GM23248 (cell line): ENCODE data around the gene GNAQ. TPM values are rescaled to one million over a fixed set of nuclear protein-coding genes. Genes with fewer than 3 reads are reported as not detected.

ENCODE experiments used
- DNase-seq: peaks from one replicate; pipeline ENCODE4 v3.0.0-alpha.2; 2015
- H2AFZ ChIP-seq: fragments of 200-600 bp; sonication (generic); 2 replicates; pipeline ENCODE4 v1.6.1; 2016; ENCODE audit warnings: antibody characterized with exemption
- H3F3A ChIP-seq: fragments of 200-600 bp; sonication (generic); 2 replicates; pipeline ENCODE4 v1.6.1; 2016; ENCODE audit warnings: mild to moderate bottlenecking, antibody characterized with exemption, mixed run types; ENCODE audit not compliant: insufficient read depth
- H3K27ac ChIP-seq: fragments of 200-600 bp; sonication (generic); 2 replicates; pipeline ENCODE4 v1.5.1; 2016; ENCODE audit warnings: mild to moderate bottlenecking
- H3K27me3 ChIP-seq: fragments of 200-600 bp; sonication (generic); replicated peaks from 2 replicates; pipeline ENCODE4 v1.6.1; 2016; ENCODE audit warnings: mild to moderate bottlenecking; ENCODE audit not compliant: insufficient read depth
- H3K36me3 ChIP-seq: fragments of 200-600 bp; sonication (generic); 2 replicates; pipeline ENCODE4 v1.6.1; 2016; ENCODE audit warnings: low read depth, mild to moderate bottlenecking
- H3K4me1 ChIP-seq: fragments of 200-600 bp; sonication (generic); 2 replicates; pipeline ENCODE4 v1.6.1; 2016; ENCODE audit warnings: mild to moderate bottlenecking; ENCODE audit not compliant: insufficient read depth
- H3K4me2 ChIP-seq: fragments of 200-600 bp; sonication (generic); one replicate; pipeline ENCODE4 v1.6.1; 2016; ENCODE audit warnings: mild to moderate bottlenecking; ENCODE audit not compliant: unreplicated experiment
- H3K4me3 ChIP-seq: fragments of 200-600 bp; sonication (generic); 2 replicates; pipeline ENCODE4 v1.5.1; 2016; ENCODE audit warnings: mild to moderate bottlenecking
- H3K79me2 ChIP-seq: fragments of 200-600 bp; sonication (generic); 2 replicates; pipeline ENCODE4 v1.6.1; 2016; ENCODE audit warnings: mild to moderate bottlenecking; ENCODE audit not compliant: insufficient read depth
- H3K9ac ChIP-seq: fragments of 200-600 bp; sonication (generic); 2 replicates; pipeline ENCODE4 v1.6.1; 2016; ENCODE audit warnings: mild to moderate bottlenecking
- H3K9me2 ChIP-seq: fragments of 200-600 bp; sonication (generic); 2 replicates; pipeline ENCODE4 v1.6.1; 2016; ENCODE audit warnings: mixed run types, mild to moderate bottlenecking, moderate library complexity; ENCODE audit not compliant: insufficient read depth
- H3K9me3 ChIP-seq: fragments of 200-600 bp; sonication (generic); one replicate; pipeline ENCODE4 v1.6.1; 2017; ENCODE audit warnings: low read depth
- H4K20me1 ChIP-seq: fragments of 200-600 bp; sonication (generic); 2 replicates; pipeline ENCODE4 v1.6.0; 2016; ENCODE audit not compliant: insufficient read depth
- EZH2 ChIP-seq: fragments of 200-600 bp; sonication (generic); IDR thresholded peaks from 2 replicates; pipeline ENCODE4 v1.6.1; 2018; ENCODE audit warnings: antibody characterized with exemption, mild to moderate bottlenecking; ENCODE audit not compliant: insufficient read depth, poor library complexity, severe bottlenecking
- EZH2phosphoT487 ChIP-seq: fragments of 200-600 bp; sonication (generic); IDR thresholded peaks from 2 replicates; pipeline ENCODE4 v1.6.1; 2018; ENCODE audit warnings: antibody characterized with exemption, moderate library complexity, mild to moderate bottlenecking, low read depth; ENCODE audit not compliant: insufficient read depth
- WGBS, 2 experiments: methylation state at CpG; one replicate each; pipeline ENCODE4 v1.1.6; 2015 to 2017; ENCODE audit warnings: low lambda C conversion rate in 2 of 2, low coverage in 1 of 2; ENCODE audit errors: missing lambda C conversion rate in 2 of 2; 5-methylcytosine and 5-hydroxymethylcytosine counted together
- in situ Hi-C: fragments of 300-500 bp; cut with MboI; formaldehyde crosslinking; loops from 2 replicates; pipeline ENCODE4 v1.15.0; 2020
- polyA plus RNA-seq: library from polyadenylated mRNA; unstranded; fragments of >200 nt; fragmentation: Nextera tagmentation; extraction: Ambion mirVana; gene quantifications from 2 replicates; pipeline ENCODE4 v1.2.1, GENCODE V29; 2016
- total RNA-seq: library from RNA; depleted of rRNA; stranded (reverse); fragments of >200 nt; shearing (Covaris generic); gene quantifications from 2 replicates; pipeline ENCODE4 v1.2.3, GENCODE V29; 2014

Gene GNAQ
- total and polyA plus RNA-seq, 2 experiments from 2014 or later = 11.5 to 32.7 TPM

GRCh38 chr9:77916410-77916819, 115.2 kb downstream of the GNAQ start:
- Histone ChIP-seq H3K4me3 (no peak overlapping the region), H3F3A (peaks cover 6% of the 10 kb centered on the region; the same call in 1 of the 2 replicates), H3K9me3 (no peaks in the 10 kb centered on the region), H3K4me1 (peaks cover 14% of the 10 kb centered on the region), H3K9ac (no peak overlapping the region), H3K27ac (no peak overlapping the region), H3K27me3 (no peaks in the 10 kb centered on the region), H4K20me1 (no peaks in the 10 kb centered on the region), H3K9me2 (no peaks in the 10 kb centered on the region), H3K4me2 (no peak overlapping the region), H3K36me3 (peaks cover 17% of the 10 kb centered on the region; the same call in 1 of the 2 replicates), H3K79me2 (peaks cover 62% of the 10 kb centered on the region), H2AFZ (no peak overlapping the region)
- in situ Hi-C loops = no loop called here
- no peak for TF ChIP-seq EZH2phosphoT487
- no peak for TF ChIP-seq EZH2
- no peak for DNase-seq
- WGBS, 2 experiments = 97 to 98% methylated on average over 4 of the region's 4 CpGs

DNA sequence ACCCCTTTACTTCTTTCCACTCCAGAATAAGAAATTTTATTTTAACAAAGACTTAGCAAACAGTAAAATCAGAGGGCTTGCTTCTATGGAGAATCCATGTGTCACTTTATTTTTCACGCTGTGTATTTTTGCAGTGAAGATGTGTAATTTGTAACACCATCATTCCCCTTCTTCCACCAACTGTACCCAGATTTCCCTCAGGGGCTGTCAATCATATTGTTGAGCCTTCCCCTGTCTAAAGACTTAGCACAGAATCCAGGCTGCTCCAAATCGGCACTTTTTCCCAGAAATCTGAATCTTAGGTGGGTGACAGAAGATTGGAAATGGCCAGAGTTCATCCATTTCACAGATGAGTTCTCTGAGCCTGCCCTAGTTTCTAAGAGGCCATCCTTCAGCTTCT, 115.9 kb downstream of the GNAQ start:
- Histone ChIP-seq H3K4me3 (no peak overlapping the region), H3K27me3 (no peaks in the 10 kb centered on the region), H3K4me1 (peaks cover 14% of the 10 kb centered on the region), H3K79me2 (peaks cover 62% of the 10 kb centered on the region), H3K9me3 (no peaks in the 10 kb centered on the region), H3K27ac (no peak overlapping the region), H2AFZ (no peak overlapping the region), H3K36me3 (peaks cover 12% of the 10 kb centered on the region; the same call in 1 of the 2 replicates), H3K9me2 (no peaks in the 10 kb centered on the region), H3K9ac (no peak overlapping the region), H3K4me2 (no peak overlapping the region), H3F3A (peaks cover 6% of the 10 kb centered on the region; the same call in 1 of the 2 replicates), H4K20me1 (no peaks in the 10 kb centered on the region)
- in situ Hi-C loops = no loop called here
- 98 to 100% methylated on average over 2 of the region's 2 CpGs for WGBS, 2 experiments
- TF ChIP-seq EZH2 (no peak), EZH2phosphoT487 (no peak)
- no peak for DNase-seq

GRCh38 chr9:77912895-77913693, 118.5 kb downstream of the GNAQ start:
- Histone ChIP-seq H3K9ac (no peak overlapping the region), H3K4me1 (peaks cover 21% of the 10 kb centered on the region), H3K4me3 (no peak overlapping the region), H3K27me3 (no peaks in the 10 kb centered on the region), H2AFZ (no peak overlapping the region), H4K20me1 (no peaks in the 10 kb centered on the region), H3K27ac (no peak overlapping the region; the same call in 1 of the 2 replicates), H3K4me2 (no peak overlapping the region), H3K9me2 (no peaks in the 10 kb centered on the region), H3K9me3 (no peaks in the 10 kb centered on the region), H3K79me2 (peaks cover 75% of the 10 kb centered on the region), H3K36me3 (no peaks in the 10 kb centered on the region), H3F3A (peaks cover 6% of the 10 kb centered on the region; the same call in 1 of the 2 replicates)
- TF ChIP-seq EZH2phosphoT487 = no peak
- TF ChIP-seq EZH2 = no peak
- in situ Hi-C loops = no loop called here
- no peak for DNase-seq
- WGBS, 2 experiments = 90 to 94% methylated on average over 3 of the region's 3 CpGs

- in situ Hi-C loops = no loop called here
- no peak overlapping the region for H2AFZ ChIP-seq
- H3K9ac ChIP-seq = no peak overlapping the region
- no peaks in the 10 kb centered on the region for H3K9me2 ChIP-seq
- no peak overlapping the region for H3K4me2 ChIP-seq
- no peaks in the 10 kb centered on the region for H3K27me3 ChIP-seq
- DNase-seq = no peak
- no peak overlapping the region for H3K4me3 ChIP-seq
- no peak overlapping the region for H3K27ac ChIP-seq
- H3K9me3 ChIP-seq = no peaks in the 10 kb centered on the region
- H4K20me1 ChIP-seq = peaks cover 4% of the 10 kb centered on the region; the same call in 1 of the 2 replicates
- TF ChIP-seq EZH2 (no peak), EZH2phosphoT487 (no peak)
- peaks cover 6% of the 10 kb centered on the region; the same call in 1 of the 2 replicates for H3F3A ChIP-seq
- WGBS, 2 experiments = 95 to 100% methylated on average over 2 of the region's 2 CpGs
- peaks cover 73% of the 10 kb centered on the region for H3K79me2 ChIP-seq
- H3K36me3 ChIP-seq = no peaks in the 10 kb centered on the region
- H3K4me1 ChIP-seq = peaks cover 31% of the 10 kb centered on the region
These were observed 119.7 kb downstream of the GNAQ start for GRCh38 chr9:77911928-77912327.
